SK-N-SH treated with all-trans-retinoic acid at 6 μM for 48 hours (cell line): ENCODE data around the gene LSAMP.

ENCODE experiments used
- ATAC-seq: fragments of 200-7000 bp; cut with Tn5 transposase; 3 replicates; pipeline ENCODE4 v1.9.1; 2020; ENCODE audit warnings: mild to moderate bottlenecking, moderate library complexity
- ARNTL ChIP-seq: fragments of 450-650 bp; formaldehyde crosslinking; IDR thresholded peaks from 2 replicates; pipeline ENCODE4 v1.5.0; 2020; ENCODE audit warnings: low read depth, mild to moderate bottlenecking, moderate library complexity, borderline replicate concordance
- BACH2 ChIP-seq: fragments of 250-450 bp; sonication (Bioruptor Pico); IDR thresholded peaks from 2 replicates; pipeline ENCODE4 v1.9.0; 2021; ENCODE audit warnings: mild to moderate bottlenecking, borderline replicate concordance
- CSDC2 ChIP-seq: fragments of 250-450 bp; sonication (Bioruptor Pico); IDR thresholded peaks from 2 replicates; pipeline ENCODE4 v1.5.0; 2020; ENCODE audit warnings: mild to moderate bottlenecking, moderate library complexity
- ESRRG ChIP-seq: fragments of 250-450 bp; sonication (Bioruptor Pico); IDR thresholded peaks from 2 replicates; pipeline ENCODE4 v1.6.1; 2021; ENCODE audit warnings: mild to moderate bottlenecking
- GLIS3 ChIP-seq: fragments of 250-450 bp; sonication (Bioruptor Pico); IDR thresholded peaks from 2 replicates; pipeline ENCODE4 v1.5.0; 2020; ENCODE audit warnings: mild to moderate bottlenecking, moderate library complexity
- ISL1 ChIP-seq: fragments of 250-450 bp; sonication (Bioruptor Pico); IDR thresholded peaks from 2 replicates; pipeline ENCODE4 v2.1.2; 2022; ENCODE audit warnings: mild to moderate bottlenecking, moderate library complexity
- OSR1 ChIP-seq: fragments of 250-450 bp; sonication (Bioruptor Pico); IDR thresholded peaks from 2 replicates; pipeline ENCODE4 v1.8.0; 2022; ENCODE audit warnings: moderate library complexity, mild to moderate bottlenecking, inconsistent platforms
- PPARA ChIP-seq: fragments of 250-450 bp; sonication (Bioruptor Pico); IDR thresholded peaks from 2 replicates; pipeline ENCODE4 v1.5.0; 2020; ENCODE audit warnings: mild to moderate bottlenecking, borderline replicate concordance
- RARB ChIP-seq: fragments of 250-450 bp; sonication (Bioruptor Pico); IDR thresholded peaks from 2 replicates; pipeline ENCODE4 v1.8.0; 2021; ENCODE audit warnings: mild to moderate bottlenecking, moderate library complexity
- SNAI2 ChIP-seq: fragments of 250-450 bp; sonication (Bioruptor Pico); IDR thresholded peaks from 2 replicates; pipeline ENCODE4 v1.5.0; 2020; ENCODE audit warnings: mild to moderate bottlenecking, moderate library complexity
- TCF4 ChIP-seq: fragments of 250-450 bp; sonication (Bioruptor Pico); IDR thresholded peaks from 2 replicates; pipeline ENCODE4 v1.8.0; 2021; ENCODE audit warnings: mild to moderate bottlenecking, moderate library complexity, borderline replicate concordance
- TOX ChIP-seq: fragments of 250-450 bp; sonication (Bioruptor Pico); IDR thresholded peaks from 2 replicates; pipeline ENCODE4 v1.8.0; 2021; ENCODE audit warnings: mild to moderate bottlenecking, moderate library complexity, borderline replicate concordance
- ZC3H10 ChIP-seq: fragments of 250-450 bp; sonication (Bioruptor Pico); IDR thresholded peaks from 2 replicates; pipeline ENCODE4 v1.5.1; 2021; ENCODE audit warnings: mild to moderate bottlenecking, moderate library complexity
- ZNF565 ChIP-seq: fragments of 450-650 bp; formaldehyde crosslinking; conservative IDR thresholded peaks from 2 replicates; pipeline ENCODE4 v1.5.0; 2020; ENCODE audit warnings: low read depth, mild to moderate bottlenecking, moderate library complexity
- ZNF70 ChIP-seq: fragments of 450-650 bp; formaldehyde crosslinking; IDR thresholded peaks from 2 replicates; pipeline ENCODE4 v1.5.0; 2020; ENCODE audit warnings: mild to moderate bottlenecking, moderate library complexity
- TF ChIP-seq, protein P1 (sequence below): fragments of 250-450 bp; sonication (Bioruptor Pico); IDR thresholded peaks from 2 replicates; pipeline ENCODE4 v1.5.0; 2020; ENCODE audit warnings: mild to moderate bottlenecking, moderate library complexity
- TF ChIP-seq, protein P2 (sequence below): fragments of 250-450 bp; sonication (Bioruptor Pico); IDR thresholded peaks from 2 replicates; pipeline ENCODE4 v1.8.0; 2020; ENCODE audit warnings: mild to moderate bottlenecking, moderate library complexity, borderline replicate concordance
- TF ChIP-seq, protein P3 (sequence below): fragments of 250-450 bp; sonication (Bioruptor Pico); IDR thresholded peaks from 2 replicates; pipeline ENCODE4 v1.8.0; 2021; ENCODE audit warnings: low read depth, mild to moderate bottlenecking, moderate library complexity, borderline replicate concordance
- TF ChIP-seq, protein P4 (sequence below): fragments of 250-450 bp; sonication (Bioruptor Pico); IDR thresholded peaks from 2 replicates; pipeline ENCODE4 v1.5.1; 2020; ENCODE audit warnings: low read depth, mild to moderate bottlenecking, moderate library complexity

The LSAMP gene

DNA sequence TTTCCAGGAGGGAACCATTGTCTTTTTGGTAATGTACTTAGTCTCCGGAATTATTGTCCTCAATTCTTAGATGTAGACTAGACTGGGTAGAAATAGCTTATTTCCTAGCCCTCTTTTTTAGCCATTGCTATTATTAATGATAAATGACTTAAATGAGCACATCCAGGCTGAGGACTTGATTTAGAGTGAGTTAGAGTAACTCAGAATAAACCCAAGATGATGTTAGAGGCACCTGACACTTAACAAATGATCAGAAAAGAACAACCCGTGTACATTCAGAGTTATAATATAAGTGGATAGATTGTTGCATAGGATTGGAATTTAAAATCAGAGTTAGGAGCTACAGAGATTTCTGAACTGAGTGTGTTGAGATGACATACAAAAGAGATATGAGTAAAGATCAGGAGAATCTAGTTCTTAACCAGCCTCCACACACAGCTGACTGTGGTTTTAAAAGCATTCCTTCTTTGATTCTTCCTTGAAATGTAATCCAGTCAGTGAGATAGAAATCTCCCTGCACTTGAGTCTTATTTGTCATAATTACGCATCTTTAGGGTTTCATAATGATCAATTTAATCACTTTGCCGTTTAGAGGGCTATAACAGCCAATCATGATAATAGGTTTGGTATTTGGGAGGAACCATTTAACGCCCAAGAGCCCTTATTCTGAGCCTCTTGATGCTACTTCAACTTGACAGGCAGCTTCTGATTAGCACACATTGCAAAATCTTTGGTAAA lies 455.4 kb downstream of the LSAMP start:
- ATAC-seq = peak; percentile 98
- no peak; the same call in 1 of the 2 replicates for TF ChIP-seq RARB (CRISPR knock-in tag)
- TF ChIP-seq ZNF565 (CRISPR knock-in tag) = no peak
- peak; percentile 94 for TF ChIP-seq ISL1 (CRISPR knock-in tag)

- TF ChIP-seq CSDC2 (CRISPR knock-in tag) = no peak
- TF ChIP-seq, protein P1, sequence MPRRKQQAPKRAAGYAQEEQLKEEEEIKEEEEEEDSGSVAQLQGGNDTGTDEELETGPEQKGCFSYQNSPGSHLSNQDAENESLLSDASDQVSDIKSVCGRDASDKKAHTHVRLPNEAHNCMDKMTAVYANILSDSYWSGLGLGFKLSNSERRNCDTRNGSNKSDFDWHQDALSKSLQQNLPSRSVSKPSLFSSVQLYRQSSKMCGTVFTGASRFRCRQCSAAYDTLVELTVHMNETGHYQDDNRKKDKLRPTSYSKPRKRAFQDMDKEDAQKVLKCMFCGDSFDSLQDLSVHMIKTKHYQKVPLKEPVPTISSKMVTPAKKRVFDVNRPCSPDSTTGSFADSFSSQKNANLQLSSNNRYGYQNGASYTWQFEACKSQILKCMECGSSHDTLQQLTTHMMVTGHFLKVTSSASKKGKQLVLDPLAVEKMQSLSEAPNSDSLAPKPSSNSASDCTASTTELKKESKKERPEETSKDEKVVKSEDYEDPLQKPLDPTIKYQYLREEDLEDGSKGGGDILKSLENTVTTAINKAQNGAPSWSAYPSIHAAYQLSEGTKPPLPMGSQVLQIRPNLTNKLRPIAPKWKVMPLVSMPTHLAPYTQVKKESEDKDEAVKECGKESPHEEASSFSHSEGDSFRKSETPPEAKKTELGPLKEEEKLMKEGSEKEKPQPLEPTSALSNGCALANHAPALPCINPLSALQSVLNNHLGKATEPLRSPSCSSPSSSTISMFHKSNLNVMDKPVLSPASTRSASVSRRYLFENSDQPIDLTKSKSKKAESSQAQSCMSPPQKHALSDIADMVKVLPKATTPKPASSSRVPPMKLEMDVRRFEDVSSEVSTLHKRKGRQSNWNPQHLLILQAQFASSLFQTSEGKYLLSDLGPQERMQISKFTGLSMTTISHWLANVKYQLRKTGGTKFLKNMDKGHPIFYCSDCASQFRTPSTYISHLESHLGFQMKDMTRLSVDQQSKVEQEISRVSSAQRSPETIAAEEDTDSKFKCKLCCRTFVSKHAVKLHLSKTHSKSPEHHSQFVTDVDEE (CRISPR knock-in tag) = no peak
Measured at GRCh38 chr3:115986555-115987207, 458.6 kb downstream of the LSAMP start.

DNA sequence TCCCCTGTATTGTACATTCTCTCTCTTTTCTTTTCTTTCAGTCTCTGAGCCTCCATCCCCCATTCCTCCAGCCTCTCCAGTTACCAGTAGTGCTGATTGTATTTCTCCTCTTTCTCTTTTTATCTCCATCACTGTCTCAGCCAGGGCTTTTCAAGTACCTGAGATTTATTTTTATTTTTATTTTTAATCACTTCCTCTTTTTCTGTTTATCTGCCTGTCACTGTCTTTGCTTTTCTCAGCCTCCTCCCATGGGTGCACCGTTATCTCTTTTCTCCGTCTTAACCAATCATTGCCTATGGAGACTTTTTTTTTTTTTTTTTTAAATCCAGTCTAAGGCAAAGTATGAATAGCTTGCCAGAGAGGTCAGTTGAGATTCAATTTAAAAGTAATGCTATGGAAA lies 462.7 kb downstream of the LSAMP start:
- TF ChIP-seq ZC3H10 (CRISPR knock-in tag) = no peak
- no peak for TF ChIP-seq ZNF70 (CRISPR knock-in tag)
- no peak for TF ChIP-seq SNAI2 (CRISPR knock-in tag)
- TF ChIP-seq RARB (CRISPR knock-in tag) = no peak
- no peak for TF ChIP-seq BACH2 (CRISPR knock-in tag)
- TF ChIP-seq ZNF565 (CRISPR knock-in tag) = no peak
- TF ChIP-seq OSR1 (CRISPR knock-in tag) = no peak
- TF ChIP-seq, protein P1 (CRISPR knock-in tag) = no peak
- TF ChIP-seq GLIS3 (CRISPR knock-in tag) = no peak
- TF ChIP-seq PPARA = no peak
- no peak for TF ChIP-seq CSDC2 (CRISPR knock-in tag)
- no peak for TF ChIP-seq TCF4 (CRISPR knock-in tag)
- TF ChIP-seq, protein P2, sequence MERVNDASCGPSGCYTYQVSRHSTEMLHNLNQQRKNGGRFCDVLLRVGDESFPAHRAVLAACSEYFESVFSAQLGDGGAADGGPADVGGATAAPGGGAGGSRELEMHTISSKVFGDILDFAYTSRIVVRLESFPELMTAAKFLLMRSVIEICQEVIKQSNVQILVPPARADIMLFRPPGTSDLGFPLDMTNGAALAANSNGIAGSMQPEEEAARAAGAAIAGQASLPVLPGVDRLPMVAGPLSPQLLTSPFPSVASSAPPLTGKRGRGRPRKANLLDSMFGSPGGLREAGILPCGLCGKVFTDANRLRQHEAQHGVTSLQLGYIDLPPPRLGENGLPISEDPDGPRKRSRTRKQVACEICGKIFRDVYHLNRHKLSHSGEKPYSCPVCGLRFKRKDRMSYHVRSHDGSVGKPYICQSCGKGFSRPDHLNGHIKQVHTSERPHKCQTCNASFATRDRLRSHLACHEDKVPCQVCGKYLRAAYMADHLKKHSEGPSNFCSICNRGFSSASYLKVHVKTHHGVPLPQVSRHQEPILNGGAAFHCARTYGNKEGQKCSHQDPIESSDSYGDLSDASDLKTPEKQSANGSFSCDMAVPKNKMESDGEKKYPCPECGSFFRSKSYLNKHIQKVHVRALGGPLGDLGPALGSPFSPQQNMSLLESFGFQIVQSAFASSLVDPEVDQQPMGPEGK = no peak
- no peak for TF ChIP-seq ESRRG (CRISPR knock-in tag)
- TF ChIP-seq, protein P3, sequence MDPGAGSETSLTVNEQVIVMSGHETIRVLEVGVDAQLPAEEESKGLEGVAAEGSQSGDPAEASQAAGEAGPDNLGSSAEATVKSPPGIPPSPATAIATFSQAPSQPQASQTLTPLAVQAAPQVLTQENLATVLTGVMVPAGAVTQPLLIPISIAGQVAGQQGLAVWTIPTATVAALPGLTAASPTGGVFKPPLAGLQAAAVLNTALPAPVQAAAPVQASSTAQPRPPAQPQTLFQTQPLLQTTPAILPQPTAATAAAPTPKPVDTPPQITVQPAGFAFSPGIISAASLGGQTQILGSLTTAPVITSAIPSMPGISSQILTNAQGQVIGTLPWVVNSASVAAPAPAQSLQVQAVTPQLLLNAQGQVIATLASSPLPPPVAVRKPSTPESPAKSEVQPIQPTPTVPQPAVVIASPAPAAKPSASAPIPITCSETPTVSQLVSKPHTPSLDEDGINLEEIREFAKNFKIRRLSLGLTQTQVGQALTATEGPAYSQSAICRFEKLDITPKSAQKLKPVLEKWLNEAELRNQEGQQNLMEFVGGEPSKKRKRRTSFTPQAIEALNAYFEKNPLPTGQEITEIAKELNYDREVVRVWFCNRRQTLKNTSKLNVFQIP (CRISPR knock-in tag) = no peak
- no peak for TF ChIP-seq TOX (CRISPR knock-in tag)
- ATAC-seq = no peak

More at GRCh38 chr3:115986555-115987207, 458.6 kb downstream of the LSAMP start:
- ATAC-seq = no peak

GRCh38 chr3:115982108-115982507 lies 463.2 kb downstream of the LSAMP start:
- no peak for ATAC-seq
- TF ChIP-seq TCF4 (CRISPR knock-in tag) (no peak), ZC3H10 (CRISPR knock-in tag) (no peak), BACH2 (CRISPR knock-in tag) (no peak), SNAI2 (CRISPR knock-in tag) (no peak), PPARA (no peak), OSR1 (CRISPR knock-in tag) (no peak), ARNTL (CRISPR knock-in tag) (no peak)
- TF ChIP-seq, protein P4, sequence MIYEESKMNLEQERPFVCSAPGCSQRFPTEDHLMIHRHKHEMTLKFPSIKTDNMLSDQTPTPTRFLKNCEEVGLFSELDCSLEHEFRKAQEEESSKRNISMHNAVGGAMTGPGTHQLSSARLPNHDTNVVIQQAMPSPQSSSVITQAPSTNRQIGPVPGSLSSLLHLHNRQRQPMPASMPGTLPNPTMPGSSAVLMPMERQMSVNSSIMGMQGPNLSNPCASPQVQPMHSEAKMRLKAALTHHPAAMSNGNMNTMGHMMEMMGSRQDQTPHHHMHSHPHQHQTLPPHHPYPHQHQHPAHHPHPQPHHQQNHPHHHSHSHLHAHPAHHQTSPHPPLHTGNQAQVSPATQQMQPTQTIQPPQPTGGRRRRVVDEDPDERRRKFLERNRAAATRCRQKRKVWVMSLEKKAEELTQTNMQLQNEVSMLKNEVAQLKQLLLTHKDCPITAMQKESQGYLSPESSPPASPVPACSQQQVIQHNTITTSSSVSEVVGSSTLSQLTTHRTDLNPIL (CRISPR knock-in tag) = no peak
- TF ChIP-seq, protein P2 = no peak
